GM18498 (cell line): ENCODE measurements around the gene PGLYRP2.

Experiments used
- ATAC-seq: cut with Tn5 transposase; IDR thresholded peaks from one replicate; pipeline ENCODE4 v1.9.1; 2021; ENCODE audit warnings: mild to moderate bottlenecking, moderate library complexity; ENCODE audit not compliant: unreplicated experiment

Gene PGLYRP2

DNA sequence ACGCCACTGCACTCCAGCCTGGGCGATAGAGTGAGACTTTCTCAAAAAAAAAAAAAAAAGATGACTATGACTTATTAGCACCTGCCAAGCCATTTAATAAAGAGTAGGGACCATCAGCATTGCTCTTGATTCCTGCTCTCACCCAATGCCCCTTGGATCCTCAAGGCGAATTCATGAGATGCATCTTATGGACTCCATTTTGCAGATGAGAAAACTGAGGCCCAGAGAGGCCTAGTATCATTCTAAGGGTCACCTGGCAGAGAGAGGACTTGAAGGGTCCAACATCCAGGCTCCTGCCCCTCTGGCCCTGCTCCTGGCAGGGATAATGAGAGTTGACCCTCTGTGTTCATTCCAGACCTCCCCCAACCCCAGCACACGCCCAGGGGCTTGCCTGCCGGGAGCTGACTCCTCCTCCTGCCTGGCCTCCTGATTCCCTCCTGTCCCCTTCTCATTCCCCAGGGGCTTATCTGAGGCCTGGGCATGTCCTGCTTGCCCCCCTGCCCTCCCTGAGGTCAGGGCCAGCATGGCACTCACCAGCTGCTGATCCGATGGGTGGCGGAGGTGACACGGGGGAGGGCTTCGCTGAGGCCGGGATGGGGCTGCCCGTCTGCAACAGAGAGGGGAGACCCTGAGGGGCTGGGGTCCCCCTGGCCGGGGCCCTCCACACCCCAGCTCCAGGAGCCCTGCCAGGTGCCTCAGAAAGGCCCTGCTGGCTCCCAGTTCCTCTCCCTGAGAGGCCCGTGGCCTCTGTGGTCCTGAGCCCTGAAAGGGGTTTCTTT lies 37.0 kb downstream of the PGLYRP2 start:
- ATAC-seq = no peak

DNA sequence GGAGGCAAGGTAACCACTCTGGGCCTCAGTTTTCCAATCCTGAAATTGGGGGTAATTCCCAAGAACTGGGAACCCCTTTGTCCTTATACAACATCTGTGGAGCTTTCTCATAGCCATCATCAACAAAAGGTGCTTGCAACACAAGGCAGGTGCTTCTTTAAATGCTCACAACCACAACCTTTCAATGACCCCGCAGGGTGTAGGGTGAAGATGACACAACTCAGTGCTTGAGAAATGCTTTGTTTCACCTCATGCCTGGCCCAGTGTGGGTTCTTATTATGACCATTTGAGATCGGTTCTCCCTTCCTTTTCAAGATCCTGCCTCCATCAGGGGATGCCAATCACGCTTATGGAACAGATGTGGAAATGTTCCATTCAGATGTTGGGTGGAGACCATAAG lies 38.0 kb downstream of the PGLYRP2 start:
- ATAC-seq = no peak

DNA sequence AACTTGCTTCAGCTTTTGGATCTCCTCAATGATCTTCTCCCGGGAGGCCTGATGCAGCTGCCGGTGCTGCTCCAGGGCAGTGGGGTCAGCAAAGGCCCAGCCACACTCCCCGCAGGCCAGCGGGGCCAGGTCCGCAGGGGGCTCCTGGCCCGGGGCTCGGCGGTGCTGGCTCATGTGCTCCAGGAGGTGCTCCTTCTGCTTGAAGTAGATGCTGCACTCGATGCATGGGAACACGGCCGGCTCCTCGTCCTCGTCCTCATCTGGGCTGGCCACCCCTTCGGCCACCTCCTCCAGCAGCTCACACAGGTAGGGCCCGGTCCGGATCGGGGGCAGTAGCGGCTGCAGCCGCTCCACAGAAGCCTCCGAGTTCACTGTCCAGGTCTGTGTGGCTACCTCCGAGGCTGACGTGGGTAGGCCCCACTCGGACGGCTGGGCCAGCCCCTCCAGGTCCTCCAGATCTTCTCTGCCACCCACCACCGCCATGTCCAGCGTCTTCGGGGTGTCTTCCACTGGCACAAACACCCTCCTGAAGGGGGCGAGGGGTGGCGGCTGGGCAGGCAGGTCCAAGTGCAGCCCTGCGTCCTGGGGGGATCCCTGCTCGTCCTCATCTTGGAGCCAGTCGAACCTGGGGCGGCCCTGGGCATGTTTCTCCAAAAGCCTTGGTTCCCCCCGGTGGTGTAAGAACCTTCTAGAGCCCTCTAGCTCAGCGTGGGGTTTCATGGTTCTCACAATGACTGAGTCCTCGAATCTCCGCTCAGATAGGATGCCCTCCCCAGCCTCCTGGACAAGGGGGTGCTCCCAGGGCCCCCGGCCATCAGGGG lies 39.3 kb downstream of the PGLYRP2 start:
- ATAC-seq = no peak

DNA sequence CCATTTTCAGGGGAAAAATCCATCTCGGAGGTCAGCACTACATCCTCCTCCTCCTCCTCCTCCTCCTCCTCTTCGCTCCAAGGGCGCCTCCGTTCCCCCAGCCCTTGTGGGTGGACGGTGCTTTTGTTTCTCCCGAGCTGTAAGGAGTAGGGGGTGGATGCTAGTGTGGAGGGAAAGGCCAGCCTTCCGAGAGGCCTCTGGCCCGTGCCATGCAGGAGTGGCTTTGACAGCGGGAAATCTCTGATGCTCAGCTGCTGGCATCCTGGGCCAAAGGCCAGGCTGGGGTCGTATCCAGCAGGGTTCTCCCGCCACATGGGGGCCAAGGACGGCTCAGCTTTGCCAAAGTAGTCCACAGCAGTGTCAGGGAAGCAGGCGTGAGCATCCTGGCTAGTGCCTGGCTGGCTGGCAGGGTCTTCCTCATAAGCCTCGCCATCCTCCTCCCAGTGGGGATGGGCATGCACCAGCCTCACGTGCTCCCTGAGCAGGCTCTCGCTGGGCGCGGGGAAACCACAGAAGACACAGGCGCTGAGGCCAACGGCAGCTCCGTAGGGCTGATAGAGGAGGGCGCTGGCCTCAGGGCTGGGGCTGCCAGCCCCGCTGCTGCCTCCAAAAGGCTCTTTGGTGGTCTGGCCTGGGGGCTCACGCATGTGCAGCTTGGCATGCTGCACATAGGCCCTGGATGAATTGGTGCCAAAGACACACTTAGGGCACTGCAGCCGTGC lies 40.1 kb downstream of the PGLYRP2 start:
- no peak for ATAC-seq

DNA sequence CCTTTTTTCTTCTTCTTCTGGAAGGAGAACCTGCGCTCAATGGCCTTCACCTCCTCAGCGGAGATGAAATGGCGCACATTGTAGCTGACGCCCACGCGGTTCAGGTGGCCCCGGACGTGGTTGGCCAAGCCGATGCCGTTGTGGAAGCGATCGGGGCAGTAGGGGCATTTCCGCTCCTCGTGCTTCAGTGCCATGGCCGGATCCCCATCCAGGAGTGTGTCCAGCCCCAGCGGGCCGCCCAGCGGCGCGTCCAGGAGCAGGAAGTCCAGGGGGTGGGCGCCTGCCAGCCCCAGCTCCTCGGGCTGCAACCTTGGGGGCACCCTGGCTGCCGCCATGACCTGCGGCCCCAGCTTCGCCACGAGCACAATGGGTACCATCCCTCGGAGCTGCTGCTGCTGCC lies 40.7 kb downstream of the PGLYRP2 start:
- ATAC-seq = no peak

DNA sequence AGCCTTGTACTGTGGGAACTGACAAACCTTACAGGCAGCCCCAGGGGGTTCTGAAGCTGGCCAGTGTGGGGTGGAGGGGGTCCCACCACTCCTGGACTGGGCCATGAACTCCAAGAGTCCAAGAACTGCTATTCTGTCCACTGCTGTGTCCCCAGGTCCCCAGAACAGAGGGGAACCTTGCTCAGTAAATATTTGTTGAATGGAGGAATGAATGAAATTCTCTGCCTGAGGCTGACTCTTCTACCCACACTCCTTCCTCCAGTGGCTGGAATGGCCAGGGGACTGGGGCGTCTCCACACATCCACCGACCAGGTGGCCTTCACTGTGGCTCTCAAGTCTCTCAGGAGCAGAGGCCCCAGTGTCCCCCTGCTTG lies 41.2 kb downstream of the PGLYRP2 start:
- no peak for ATAC-seq

DNA sequence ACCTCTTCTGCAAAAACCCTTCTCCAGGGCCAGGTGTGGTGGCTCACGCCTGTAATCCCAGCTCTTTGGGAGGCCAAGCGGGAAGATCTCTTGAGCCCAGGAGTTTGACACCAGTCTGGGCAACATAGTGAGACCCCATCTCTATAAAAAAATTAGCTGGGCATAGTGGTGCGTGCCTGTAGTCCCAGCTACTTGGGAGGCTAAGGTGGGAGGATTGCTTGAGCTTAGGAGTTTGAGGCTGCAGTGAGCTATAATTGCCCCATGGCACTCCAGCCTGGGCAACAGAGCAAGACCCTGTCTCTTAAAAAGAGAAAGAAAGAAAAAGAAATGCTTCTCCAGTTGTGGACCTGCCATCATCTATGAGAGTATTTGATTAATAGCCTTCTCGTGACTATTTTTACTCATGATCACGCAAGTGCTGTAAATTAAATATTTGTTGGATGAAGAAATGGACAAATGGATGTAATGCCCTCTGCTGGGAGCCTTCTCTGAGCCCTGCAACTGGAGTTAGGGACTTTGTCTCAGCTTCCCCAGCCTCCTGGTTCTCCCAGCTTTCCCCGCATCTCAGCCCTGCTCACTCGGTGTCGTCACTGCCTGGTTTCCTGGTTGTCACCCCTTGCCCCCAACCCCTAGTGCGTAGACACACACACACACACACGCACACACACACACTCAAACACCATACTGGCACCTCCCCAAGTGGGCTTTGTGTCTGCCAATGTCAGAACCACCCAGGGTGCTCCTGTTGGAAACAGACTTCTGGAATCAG lies 41.8 kb downstream of the PGLYRP2 start:
- ATAC-seq = no peak

DNA sequence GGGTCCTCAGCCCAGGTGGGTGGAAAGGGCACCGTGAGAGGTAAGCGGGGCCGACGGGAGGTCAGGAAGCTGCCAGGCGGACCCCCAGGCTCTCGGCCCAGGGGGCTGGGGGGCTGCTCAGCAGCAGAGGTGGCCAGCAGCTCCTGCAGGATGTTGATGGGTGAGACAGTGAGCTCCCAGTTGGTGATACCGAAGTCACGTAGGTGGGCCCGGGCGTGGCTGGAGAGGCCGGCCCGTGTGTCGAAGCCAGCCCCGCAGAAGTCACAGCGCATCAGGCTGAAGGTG lies 42.5 kb downstream of the PGLYRP2 start:
- no peak for ATAC-seq

DNA sequence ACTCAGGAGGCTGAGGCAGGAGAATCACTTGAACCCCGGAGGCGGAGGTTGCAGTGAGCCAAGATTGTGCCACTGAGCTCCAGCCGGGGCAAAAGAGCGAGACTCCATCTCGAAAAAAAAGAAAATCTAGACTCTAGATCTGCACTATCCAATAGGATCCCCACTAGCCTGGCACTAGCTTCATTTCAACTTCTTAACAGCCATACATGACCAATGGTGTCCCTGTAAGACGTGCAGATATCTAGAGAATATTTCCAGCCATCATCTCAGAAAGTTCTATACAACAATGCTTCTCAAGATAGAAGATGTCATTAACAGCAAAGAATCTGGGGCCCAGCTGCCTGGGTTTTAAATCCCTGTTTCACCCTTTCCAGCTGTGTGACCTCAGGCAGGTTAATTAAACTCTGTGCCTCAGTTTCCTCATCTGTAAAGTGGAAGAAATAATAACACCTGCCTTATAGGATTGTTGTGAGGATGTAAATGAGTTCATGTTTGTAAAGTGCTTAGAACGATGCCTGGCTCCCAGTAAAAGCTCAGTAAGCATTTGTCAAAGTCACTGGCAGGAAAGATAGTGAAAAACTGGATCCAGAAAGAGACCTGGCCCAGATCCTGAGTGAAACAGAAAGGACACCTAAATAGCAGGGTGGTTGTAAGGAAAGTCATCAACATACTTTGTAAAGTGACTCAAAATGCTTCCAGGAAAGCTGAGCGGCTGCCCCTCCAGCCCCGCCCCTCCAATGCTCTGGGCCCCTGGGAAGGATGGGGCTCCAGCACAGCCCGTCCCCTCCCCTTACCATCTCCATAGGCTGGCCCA lies 43.1 kb downstream of the PGLYRP2 start:
- no peak for ATAC-seq

DNA sequence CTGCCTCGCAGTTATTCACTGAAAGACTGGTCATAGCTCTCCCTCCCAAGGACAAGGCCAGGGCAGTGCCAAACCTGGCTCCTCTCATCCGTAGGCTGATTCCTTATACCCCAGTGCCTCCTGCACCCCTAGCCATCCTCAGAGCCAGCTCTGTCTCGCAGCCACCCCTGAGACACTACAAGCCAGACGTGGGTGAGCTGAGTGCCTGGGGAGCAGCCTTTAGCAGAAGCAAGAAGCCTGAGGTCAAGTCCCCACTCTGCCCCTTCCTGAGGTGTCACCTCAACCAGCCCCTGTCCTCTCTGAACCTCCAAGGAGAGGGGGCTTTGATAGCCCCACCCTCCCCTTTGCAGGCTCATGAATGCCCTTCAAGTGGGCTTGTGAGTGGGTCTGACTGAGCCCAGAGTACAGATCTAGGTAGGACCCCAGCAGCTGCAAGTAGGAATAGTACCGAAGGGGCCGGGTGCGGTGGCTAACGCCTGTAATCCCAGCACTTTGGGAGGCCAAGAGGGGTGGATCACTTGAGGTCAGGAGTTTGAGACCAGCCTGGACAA lies 45.7 kb downstream of the PGLYRP2 start:
- ATAC-seq = no peak

DNA sequence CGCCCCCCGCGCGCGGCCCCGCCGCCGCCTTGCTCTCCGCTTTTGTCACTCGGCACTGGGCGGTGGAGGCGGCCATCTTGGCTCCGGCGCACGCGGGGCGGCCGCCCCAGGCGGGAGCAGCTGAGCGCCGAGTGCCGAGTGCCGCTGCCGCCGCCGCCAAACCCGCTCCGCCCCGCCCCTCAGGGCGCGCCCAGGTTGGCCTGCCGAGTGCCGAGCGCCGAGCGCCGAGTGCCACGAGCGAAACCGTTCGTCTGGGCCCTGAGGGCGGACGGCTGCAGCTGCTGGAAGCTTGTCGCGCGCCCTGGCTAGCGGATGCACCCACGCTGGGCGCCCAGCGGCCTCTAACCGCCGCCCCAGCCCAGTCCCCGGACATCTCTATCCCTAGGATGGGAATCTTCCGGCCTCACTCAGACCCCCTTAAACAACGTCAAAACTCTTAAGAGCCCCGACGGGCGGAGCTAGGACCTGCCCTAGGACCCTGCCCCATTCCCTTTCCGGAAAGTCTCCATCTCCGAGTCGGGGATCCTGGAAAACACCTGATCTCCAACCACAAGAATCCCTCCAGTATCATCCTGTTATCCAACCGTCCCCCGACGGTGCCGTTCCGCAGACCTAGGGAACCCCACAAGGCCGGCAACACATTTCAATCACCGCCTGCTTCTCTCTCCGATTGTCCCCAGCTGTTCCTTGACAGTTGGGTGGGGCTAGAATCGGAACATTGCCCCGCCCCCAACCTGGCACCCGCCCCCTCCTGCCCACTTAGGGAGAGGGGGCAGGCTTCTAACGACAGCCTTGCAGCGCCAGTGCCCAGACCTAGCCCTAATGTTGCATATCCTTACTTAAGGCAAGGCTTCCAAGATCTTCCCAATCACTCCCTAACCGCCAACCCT lies 46.4 kb downstream of the PGLYRP2 start:
- peak; percentile 77 for ATAC-seq

DNA sequence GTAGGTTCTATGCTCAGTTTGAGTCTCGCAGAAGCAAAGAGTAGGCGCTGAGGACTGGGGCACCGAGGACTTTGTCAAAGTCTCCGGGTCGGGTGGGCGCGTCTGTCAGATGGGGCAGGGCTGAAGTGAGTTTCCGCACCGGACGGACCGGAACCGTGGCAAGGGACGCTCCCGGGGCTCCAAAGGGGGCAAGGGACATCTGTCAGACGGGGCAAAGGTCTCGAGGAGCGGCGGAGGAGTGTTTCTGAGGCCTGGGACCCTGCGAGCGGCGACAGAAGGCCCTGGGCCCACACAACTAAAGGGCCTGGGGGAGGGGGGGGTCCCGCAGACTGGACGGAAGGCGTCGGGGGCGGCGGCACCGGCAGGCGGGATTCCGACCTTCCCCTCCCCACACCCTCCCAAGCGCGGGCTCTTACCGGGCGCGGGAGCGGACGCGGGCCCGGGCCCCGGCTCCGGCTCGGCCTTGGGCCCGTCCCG lies 47.2 kb downstream of the PGLYRP2 start:
- ATAC-seq = peak; percentile 10

DNA sequence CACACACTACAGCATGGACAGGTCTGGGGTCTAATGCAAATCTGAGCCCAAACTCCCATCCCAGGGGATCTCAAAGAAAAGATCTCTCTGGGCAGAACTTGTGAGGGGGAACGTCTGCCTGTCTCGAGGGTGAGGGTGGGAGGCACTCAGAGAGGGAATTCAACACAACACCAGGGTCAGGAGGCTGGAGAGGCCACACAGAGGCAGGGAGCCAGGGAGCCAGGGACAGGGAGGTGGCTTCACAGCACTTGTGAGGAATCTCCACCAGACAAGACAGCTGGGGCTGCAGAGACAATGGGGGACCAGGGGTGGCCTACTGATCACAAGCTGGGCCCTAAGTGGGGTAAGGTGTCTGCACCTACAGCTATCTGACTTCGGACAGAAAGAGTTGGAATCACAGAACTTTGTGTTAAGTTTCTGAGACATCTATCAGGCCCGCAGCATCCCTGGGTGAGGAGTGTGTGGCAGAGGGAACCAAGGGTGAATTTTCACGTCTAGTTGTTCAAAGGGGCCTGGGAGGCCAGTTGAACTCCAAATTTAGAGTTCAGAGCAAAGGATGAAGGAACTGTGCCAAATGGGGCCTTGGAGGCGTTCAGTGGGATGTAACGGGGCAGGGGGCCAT lies 47.8 kb downstream of the PGLYRP2 start:
- ATAC-seq = no peak

DNA sequence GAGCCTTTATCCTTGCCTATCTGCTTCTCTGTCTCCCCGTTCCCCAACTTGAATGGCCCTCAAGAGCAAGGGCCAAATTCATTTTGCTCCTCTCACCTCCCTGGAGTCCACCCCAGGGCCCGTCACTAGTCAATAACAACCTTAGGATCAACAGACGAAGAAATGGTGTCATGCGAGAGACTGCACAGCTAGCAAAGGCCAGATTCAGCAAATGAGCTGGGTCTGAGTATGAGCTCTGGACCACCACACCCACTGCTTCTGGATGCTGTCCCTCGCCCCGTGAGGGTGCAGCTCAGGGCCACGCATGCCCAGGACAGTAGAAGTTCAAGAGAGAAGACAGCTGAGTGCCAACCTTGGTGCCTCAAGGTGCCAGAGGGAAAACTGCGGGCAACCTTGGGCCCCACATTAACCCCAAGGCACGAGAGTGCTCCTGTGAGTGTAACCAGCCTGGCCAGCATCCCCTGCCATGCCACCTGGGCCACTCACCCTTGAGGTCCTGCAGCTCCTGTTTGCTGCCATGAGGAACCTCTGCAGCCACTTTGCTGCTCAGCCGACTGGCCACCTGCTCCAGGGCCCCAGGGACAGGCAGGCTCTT lies 48.7 kb downstream of the PGLYRP2 start:
- no peak for ATAC-seq

DNA sequence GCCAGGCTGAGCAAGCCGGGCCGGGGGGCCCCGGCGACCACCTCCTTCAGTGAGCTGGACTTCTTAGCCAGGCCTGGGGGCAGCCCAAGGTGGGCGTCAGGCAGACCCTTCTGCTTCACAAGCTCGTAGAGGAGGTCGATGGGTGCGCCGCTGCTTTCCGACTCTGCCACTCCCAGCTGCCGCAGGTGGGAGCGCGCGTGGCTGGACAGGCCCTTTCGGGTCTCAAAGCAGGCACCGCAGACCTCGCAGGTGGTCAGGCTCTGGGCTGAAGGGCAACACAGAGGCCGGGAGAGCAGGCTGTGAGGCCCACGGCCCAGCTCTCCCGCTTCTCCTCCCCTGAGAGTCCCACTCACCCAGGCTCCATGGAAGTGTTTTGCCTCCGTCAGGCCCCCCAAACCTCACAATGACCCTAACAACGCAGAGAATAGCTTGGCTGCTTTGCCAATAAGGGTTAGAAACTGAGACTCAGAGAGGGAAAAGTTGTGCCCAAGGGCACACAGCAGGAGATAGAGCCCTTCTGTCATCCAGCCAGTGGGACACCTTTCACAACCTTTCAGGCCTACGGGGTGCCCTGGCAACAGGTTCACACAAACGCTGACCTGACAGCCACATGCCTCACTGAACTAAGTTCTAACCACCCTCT lies 49.4 kb downstream of the PGLYRP2 start:
- ATAC-seq = no peak

DNA sequence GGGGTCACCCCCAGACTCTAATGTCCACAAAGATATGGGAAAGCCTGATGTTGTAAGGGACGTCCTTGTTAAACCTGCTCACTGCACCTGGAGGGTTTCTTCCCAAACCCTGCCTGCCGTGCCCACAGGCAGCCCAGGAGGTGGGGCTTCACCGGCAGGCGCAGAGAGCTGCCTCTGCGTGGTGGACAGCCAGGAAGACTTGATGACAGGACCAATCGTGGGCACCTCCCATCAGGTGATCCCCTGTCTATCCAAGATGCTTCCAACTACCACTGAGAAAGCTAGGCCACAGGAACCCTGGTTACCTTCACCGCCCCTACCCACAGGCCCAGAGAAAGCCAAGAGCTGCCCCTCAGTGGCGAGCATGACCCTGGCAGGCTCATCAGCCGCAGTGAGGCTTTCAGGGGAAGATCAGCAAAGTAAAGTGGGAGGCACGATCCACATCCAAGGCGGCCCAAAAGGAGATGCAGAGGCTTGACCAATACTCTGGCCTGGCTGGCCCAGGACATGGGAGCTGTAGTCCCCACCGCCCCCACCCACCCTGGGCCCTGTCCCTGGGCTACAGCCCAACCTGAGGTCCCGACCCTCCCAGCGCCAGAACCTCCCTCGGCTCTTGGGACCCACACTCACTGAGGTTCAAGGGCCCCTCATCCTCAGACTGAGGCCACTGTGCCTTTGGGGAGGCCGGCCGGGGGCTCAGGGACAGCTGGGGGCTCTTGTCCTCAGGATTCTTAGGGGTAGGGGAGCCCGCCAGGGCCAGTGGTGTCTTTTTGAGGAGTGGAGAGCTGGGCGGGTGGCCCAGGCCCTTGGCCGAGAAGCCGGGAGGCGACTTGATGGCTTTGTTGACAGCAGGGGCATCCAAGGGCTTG lies 50.1 kb downstream of the PGLYRP2 start:
- no peak for ATAC-seq
